ENCODE measurements around the gene PTPN5.
"Not testable (repeated sequence)": the region's sequence is repeated elsewhere in the genome, so short reads cannot be mapped to it uniquely, and the experiment has no call there.

PTPN5 gene

DNA sequence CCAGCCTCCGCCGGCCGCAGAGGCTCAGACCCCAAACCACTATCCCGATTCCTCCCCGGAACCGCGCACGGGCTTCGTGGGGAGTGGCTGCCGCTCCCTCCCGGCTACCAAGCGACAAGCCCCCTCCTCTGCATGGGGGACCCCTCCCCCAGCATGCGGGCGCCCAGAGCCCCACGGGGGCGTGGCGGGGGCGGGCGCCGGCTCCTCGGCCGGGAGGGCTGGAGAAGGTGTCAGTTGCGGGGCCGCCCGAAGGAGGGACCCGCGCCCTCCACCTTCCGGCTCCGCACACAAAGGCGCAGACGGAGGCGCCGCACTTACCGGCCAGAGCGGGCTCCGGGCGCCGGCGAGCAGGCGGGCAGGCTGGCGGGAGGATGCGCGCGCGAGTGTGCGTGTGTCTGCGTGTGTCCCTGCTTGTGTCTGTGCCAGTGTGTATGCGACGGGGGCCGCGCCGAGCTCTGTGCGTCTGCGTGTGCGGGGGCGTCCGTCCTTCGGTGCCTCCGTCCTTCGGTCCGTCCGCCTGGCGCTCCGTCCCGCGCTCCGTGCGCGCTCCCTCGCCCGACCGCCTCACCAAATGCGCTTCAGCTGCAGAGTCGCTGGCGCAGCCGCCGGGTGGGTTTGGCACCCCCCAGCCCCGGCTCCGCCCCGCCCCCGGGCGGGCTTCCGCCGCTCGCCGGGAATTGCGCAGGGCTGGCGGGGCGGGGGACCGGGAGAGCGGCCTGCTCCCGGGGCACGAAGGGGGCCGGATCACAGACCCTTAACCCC lies at the start of gene PTPN5:
TSS of gene PTPN5 (minus strand) at position 592 of the 762 bp plus-strand sequence. CDS start 19,840 bp downstream, outside the sequence.
- peak; percentile 79 for DNase-seq (ENCODE audit: low spot score)

DNA sequence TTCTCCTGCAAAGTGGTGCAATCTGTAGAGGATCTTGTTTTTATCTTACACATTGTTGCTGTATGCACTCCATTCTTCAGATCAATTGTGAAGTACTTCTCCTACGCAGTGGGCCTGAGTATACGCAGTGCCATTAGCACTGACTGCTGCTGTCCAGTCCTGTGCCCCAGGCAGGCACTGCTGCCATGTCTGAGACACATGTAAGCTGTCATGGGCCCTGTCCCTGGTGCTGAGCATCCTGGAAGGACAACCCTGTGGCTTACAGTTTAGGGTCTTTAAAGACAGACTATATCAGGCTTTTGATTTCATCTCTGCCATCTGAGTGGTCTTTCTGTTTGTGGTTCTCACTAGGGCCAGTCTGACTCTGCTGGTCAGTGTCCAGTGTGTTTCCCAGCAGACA lies 44.8 kb upstream of the PTPN5 start:
- DNase-seq (ENCODE audit: low spot score): no peak

DNA sequence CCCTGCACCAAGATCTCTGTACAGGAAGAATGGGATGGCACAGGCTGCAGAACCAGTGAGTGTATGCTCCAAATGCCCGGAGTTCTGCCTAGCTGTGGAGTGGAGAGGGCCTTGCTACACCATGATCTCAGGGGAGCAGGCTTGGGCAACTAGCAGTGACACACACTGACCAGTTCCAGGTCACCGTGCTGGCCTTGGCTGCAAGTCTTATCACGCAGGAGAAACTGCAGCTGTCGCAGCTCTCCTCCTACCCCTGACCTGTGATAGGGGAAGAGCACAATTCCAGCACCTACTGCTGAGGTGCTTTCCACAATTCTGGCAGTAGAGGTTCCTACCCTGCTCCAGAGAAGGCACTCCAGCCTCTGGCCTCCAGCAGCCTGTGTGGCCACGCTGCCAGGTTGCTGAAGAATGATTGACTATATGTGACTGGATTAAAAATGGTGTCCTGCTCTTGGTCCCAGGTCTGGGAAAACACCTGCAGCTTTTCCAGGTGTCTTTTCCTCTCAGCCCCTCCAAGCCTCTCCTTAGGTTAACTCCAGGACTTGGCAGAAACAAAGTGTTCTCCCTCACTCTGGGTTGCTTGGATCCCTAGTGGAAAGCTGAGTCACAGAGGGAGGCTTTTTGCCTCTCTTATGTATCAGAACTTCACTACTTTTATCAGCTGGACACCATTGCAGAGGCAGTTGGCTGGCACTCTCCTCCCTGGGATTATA lies 43.3 kb upstream of the PTPN5 start:
- DNase-seq (ENCODE audit: low spot score): no peak

DNA sequence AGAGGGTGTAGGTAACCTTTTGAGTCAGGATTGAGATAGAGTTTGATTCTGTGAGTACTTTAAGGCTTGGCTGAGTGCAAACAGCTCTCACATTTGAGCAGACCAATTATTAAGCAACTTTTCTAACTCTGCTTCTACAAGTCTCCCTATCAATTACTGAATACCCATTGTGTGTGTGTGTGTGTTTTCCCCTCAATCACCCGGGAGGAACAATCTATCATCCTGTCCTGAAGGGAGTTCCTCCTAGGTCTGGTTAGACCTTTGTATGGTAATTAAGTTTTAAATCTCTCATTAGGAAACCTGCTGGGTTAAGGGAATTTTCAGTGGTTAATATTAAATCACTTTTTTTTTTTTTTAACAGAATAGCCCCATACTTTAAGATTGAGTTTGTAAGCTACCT lies 28.6 kb upstream of the PTPN5 start:
- not testable (repeated sequence) for DNase-seq (ENCODE audit: low spot score)

DNA sequence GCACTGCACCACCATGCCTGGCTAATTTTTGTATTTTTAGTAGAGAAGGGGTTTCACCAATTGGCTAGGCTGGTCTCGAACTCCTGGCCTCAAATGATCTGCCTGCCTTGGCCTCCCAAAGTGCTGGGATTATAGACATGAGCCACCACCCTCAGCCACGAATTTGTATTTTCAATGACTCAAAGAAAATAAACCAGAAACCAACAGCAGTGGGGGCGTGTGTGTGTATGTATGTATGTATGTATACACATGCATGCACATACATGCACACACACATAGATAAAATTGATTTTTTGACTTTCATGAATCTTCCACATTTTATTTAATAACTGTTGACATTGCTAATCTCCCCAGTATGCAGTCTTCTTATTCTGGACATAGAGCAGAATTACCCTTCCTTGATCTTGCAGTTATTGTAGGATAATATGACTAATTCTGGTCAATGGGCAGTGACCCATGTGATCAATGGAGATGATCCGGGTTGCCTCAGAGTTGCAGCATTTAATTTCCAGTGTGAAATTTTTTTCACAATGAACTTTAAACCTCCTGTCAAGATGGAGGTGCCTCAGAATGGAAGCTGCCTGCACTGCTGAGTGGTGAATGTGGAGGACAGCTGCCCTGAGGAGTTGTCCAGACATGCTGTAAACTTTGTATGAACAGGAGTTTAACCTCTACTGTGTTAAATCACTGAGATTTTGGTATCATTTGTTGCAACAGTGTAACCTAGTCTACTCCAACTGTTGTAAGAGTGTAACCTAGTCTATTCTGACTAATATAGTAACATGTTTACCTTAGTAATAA lies 12.8 kb upstream of the PTPN5 start:
- no peak for DNase-seq (ENCODE audit: low spot score)

DNA sequence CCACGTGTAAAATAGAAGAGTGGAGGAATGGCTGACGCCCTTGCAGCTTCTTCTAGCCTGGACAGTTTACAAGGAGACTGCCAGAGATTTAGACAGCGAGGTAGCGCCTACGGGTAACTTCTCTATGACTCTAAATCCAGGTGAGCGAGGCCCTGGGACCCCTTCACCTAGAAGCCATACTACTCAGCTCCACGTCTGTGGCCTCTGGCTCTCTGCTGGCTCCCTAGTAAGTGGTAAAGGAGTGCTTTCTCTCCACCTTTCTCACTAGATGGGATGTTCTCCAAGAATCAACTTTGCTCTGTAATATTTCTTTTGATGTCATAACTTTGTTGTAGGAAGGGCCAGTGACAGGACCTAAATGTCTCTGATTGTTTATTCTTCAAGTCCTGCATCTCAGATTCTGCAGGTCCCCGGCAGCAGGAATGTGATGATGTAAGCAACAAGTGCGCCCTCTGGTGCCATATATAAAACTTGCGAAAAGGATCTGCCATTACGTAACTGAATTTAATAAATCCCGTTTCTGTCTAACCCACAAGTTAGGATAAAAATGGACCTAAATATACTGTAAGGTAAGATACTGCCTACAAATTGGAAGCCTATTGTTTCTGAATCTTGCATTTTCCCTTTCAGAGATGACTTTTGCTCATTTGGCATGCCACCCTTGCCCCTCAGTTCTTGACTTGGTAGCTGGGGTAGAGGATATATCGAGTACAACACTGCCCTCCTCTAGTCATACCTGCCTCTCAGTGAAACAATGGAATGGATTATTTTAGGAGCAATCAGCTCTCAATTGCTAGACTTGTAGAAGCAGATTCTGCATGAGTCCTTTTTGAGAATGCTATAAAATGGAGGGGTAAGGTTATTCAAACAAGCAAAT lies 11.0 kb upstream of the PTPN5 start:
- no peak for DNase-seq (ENCODE audit: low spot score)

DNA sequence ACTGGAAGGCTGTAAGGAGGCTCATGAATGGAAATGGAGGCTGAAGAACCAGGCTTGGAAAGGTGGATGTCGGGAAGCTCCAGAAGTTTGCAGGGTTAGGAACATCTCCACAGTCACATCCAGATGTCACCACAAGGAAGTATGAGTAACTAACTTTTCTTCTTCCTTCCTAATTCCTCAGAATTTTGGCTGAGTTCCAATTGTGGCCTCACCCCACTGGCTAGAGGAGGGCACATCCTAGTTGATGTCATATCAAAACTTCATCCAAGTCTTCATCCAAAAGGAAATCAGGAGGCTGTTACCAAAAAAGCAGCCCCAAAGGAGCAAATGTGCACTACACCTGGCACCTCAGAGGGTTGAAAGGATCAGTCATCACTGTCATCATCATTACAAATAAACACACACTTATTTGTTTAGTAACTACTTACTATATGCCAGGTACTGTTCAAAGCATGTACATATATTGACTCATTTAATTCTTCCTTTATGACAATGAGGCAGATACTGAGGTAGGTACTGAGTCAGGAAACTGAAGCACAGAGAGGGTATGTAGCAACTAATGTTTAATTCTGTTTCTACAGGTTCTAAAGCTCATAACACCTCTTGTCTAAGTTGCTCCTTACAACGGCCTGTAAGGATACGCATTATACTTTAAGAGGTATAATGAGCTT lies 7.3 kb upstream of the PTPN5 start:
- no peak for DNase-seq (ENCODE audit: low spot score)

DNA sequence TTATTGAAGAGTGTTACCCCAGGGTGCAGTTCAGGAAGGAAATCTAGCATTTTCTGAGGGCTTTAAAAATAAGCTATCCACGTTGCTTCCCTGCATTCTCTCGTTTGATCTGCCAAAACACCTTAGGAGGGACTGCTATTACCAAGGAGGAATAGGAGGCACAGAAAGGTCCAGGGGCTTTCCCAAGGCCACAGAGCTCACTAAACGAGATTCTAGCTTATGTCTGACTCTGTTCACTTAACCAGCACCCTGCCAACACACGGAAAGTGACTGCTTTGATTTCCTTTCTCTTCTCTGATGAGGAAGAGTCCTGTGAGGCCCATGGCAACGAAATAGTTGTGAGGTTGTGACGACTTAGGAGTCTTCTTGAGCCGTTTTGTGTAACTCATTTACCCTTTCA lies 3.4 kb upstream of the PTPN5 start:
- DNase-seq (ENCODE audit: low spot score): no peak

DNA sequence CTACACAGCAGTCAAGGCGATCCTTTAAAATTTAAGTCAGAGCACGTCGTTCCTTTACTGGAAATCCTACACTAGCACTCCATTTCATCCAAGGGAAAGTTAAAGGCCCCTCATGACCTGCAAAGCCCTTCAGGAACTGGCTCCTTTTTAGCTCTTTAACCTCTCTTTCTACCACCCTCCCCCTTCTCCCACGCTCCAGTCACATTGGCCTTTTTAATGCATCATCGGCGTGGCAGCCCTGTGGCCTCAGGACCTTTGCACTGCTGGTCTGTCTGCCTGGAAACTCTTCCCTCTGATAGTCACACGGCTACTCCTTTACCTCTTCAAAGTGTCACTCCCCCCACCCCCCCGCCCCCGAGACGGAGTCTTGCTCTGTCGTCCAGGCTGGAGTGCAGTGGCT lies 1.2 kb upstream of the PTPN5 start:
- no peak for DNase-seq (ENCODE audit: low spot score)

DNA sequence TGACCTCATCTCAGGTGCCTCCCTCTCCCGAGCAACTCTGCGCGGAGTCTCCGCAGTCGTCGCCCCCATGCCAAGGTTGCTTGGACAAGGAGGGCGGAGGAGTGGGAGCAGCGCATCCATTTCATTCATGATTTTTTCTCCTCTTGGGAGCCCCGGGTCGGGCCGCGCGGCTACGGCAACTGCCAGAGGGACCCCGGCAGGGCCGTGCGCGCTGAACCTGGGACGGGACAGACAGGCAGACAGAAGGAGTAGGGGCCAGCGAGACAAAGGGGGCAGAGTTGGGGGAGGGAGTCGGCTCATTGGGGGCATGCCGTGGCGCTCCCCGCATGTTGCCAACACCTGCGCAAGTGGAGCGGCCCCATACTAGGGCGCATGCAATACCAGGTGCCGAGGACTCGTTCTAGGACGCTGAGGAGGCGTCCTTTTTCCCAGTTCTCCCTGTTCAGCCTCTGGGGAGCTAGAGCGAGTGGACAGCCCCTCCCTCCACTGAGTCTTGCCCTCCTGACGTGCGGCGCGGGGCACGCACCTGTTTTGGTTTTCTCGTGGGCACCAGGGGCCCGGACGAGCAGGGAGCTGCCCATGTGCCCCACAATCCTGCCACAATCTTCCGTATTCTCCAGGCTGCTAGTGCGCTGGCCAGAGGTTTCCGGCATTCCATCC lies 501 bp upstream of the PTPN5 start:
- no peak for DNase-seq (ENCODE audit: low spot score)

DNA sequence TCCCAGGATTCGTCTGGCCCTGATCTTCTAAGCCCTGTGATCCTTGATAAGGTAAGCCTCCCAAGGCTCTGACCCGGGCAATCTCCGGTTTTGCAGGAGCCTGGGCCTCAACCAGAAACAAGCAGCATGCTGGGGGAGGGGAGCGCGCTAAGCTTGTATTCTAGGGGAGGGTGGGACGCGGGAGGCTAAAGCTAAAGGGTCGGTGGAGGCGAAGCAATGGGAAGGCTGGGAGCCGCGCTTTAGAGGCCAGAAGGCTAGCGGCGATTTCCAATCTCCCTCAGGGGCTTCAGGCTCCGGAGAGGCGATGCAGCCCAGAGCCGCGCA lies 753 bp downstream of the PTPN5 start:
- DNase-seq (ENCODE audit: low spot score): peak; percentile 65

DNA sequence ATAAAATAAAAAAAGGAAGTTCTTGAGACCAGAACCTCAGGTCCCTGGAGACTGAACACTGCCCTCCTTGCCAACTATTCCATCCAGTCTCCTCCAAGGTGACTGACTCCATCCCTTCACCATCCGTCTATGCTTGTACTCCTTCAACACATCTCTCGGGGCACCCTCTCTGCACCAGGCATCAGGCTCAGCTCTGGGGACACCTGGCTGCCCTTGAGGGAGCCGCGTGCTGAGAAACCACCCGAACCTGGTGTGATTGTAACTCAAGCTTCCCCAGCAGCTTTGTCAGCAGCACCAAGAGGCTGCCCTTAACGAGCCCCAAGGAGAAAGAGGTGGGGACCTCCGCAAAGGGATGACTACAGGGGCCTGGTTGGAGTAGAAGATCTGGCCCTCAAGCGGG lies 1.7 kb downstream of the PTPN5 start:
- no peak for DNase-seq (ENCODE audit: low spot score)

DNA sequence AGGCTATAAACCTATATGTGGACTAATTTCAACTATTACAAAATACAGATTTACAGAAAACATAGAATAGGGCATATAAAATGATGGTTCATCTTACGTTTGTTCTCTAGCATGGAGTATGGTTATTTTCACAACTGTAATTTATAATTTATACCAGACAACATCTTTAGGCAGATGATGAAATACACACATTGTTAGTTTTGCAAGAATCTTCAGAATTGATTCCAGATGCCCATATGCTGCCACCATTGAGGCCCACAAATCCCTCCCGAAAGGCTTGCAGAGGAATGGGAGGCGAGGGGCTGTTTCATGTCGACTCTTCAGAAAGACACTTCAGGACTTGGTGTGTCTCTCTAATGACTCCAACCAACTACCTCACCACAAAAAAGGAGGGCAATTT lies 6.2 kb downstream of the PTPN5 start:
- DNase-seq (ENCODE audit: low spot score): no peak

DNA sequence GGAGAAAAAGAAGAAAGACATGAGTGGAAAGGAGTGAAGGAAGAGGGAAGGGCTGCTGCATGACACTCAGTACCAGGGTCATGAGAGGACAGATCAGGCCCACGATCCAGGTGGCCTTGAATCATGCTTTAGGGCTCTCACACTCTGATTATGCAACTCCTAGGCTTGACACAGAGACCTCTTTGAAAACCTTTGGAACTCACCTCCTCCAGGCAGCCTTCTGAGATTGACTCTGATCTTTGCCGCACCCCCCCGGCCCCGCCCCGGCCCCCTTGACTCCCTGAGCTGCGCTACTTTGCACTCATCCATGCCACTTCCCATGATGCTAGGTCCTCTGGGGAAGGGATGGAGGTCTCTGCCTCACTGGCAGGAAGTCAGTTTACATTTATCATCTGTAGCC lies 10.7 kb downstream of the PTPN5 start:
- DNase-seq (ENCODE audit: low spot score): no peak

DNA sequence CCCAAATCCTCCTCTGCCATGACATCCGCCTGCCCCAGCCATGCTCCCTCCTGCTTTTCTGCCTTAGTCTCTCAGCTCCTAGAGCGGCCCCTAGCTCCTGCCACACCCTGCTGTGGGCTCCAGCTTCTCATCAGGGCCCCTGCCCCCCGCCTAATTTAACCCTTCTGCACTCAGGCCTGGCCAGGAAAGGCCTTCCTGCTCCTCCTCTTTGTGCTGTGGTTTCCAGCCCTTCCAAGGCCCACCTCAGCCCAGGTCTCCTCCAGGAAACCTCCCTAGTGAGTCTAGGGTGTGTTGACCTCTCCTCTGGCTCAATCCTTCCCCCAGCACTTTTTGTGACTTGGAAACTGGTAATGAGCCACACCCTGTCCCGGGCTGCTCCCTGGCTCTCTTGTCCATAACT lies 11.3 kb downstream of the PTPN5 start:
- no peak for DNase-seq (ENCODE audit: low spot score)

DNA sequence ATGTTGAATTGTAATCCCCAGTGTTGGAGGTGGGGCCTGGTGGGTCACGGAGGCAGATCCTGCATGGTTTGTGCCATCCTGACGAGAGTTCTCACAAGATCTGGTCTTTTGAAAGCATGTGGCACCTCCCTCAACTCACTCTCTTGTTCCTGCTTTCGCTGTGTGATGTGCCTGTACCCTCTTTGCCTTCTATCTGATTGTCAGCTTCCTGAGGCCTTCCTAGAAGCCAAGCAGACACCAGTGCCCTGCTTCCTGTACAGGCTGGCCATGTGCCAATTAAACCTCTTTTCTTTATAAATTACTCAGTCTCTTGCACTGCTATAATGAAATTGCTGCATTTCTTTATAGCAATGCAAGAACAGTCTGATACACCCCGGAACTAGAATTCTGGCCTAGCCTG lies 13.1 kb downstream of the PTPN5 start:
- no peak for DNase-seq (ENCODE audit: low spot score)

DNA sequence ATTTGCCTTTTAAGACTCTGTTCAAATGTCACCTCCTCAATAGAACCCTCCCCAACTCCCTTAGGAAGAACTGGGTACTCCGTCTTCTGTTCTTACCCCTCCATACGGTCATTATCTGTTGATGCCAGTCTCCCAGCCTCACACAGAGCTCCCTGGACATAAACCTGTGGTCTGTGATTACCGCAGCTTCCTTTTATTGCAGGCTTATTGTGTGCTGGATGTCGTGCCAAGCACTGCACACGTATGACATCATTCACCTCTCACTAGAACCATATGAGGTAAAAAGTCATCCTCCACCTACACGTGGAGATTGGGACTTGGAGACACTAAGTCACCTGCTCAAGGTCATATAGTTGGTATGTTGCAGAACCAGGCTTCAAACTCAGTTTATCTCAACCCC lies 15.3 kb downstream of the PTPN5 start:
- DNase-seq (ENCODE audit: low spot score): no peak

DNA sequence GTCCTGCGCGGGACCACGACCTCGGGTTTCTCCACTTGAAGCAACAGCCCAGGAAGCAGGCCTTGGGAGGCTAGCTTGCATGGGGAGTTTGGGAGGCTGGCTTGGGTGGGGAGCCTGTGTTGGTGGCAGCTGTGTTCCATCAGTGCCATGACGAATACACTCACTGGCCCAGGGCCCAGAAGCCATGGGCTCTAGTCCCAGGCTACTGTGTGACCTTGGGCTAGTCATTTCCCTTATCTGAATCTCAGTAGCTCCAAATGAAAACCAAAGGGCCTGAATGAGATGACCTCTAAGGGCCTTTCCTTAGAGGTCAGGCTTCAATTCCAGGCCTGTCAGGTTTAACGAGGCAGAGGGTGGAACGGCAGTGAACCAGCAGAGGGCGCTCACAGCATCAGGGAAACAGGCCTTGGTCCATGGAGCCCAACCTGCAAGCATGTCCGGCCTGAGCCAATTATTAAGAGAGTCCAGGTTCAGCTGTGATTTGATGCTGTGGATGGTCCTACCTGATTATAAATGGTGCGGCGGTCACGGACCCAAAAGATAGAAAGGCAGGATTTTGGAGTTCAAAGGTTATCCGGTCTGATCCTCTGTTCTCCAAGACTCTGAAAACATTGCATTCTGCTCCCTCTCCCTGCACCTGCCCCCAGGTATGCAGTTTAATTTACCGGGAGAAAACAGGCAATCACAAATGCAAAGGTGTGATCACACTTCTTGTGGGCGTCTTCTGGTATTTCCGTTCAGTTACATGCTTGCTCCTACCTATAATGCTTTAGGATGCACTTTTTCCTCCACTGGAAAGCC lies 15.9 kb downstream of the PTPN5 start:
- peak; percentile 86 for DNase-seq (ENCODE audit: low spot score)

DNA sequence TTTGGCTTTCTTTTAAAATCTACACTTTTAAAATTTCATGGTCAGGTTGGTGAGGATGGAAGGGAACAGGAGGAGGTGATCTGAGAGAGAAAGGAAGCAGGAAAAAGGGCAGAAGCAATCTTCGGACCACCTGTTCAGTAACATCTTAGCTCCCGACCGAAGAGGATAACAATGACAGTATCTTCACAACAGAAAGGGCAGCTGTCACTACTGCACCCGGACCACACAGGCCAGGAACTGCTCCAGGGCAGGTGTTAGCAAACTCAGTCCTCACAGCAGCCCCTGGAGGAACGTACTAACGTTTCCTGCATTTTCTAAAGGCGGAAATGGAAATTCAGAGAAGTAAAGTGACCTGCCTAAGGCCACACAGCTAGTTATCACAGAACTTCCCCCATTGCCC lies 16.8 kb downstream of the PTPN5 start:
- no peak for DNase-seq (ENCODE audit: low spot score)

DNA sequence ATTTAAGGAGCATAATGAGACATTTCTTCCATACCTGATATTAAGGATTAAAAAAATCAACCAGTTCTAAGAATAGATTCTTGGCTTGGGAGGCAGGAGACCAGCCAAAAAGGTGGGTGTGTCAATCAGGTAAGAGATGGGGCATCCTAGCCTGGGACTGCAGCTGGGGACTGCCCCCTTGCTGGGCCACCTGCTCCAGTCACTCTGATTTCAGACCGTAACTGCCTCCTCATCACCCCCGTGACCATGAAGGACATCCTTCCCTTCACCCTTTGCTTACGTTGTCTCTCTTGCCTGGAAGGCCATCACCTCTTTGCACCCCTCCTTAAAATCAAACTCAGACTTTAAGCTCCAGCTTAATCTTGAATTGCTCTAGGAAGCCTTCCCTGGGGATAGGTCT lies 17.9 kb downstream of the PTPN5 start:
- no peak for DNase-seq (ENCODE audit: low spot score)
